ENCODE results near the gene ADAM10. TPM values are rescaled to one million over a fixed set of nuclear protein-coding genes. Genes with fewer than 3 reads are reported as not detected.

The ADAM10 gene
- polyA plus RNA-seq, 1 of the 3 experiments (the other 2 are of a cell fraction) = 83.5 TPM

DNA sequence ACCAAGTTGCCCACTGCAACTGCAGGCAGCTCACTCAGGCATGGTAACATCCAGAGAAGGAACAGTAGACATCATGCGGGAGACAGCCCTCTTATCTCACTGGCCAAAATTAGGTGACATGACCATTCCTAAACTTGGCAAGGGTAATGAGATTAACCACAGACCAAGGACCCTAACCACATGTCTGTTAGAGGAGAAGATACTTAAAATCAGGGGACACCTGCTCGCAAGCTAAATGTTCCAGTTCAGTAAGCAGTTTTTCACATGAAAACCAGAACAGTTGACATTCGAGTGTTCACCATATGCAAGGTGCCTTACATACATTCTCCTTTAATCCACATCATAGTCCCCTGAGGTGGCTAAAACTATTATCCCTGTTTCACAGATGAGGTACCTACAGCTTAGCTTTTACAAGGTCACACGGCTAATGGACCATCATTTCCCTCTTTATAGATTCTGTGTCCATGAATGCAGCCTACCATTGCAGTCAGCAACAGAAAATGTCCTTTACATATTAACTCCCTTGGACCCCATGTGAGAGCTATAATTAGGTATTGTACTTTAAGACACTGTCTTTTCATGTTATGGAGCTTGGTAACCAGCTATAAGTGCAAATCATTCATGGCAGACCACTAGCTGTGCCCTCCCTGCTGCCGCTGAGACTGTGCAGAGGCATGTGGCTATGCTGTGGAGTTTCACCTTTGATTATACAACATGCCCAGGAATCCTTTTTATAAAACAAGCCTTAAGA, 163.6 kb downstream of the ADAM10 start:
- Histone ChIP-seq H2AFZ (ENCODE audit: low read depth) (no peak overlapping the region), H3K9me3 (no peaks in the 10 kb centered on the region), H3K4me3 (ENCODE audit: low read depth in 2 of 2, low read length in 1 of 2) (no peak overlapping the region), H3F3A (replicated peaks; ENCODE audit: insufficient read depth) (peaks cover 5% of the 10 kb centered on the region), H3K4me1 (ENCODE audit: control insufficient read depth in 1 of 2, insufficient read depth in 2 of 2, low read depth in 1 of 2, low read length in 1 of 2) (no peaks in the 10 kb centered on the region), H3K79me2 (ENCODE audit: insufficient read depth) (no peaks in the 10 kb centered on the region), H3K27ac (ENCODE audit: low read depth in 2 of 2, low read length in 1 of 2) (no peak overlapping the region), H3K9me2 (no peaks in the 10 kb centered on the region), H3K36me3 (replicated peaks in 1 of 2; ENCODE audit: control insufficient read depth in 1 of 2, insufficient read depth in 2 of 2, low read length in 1 of 2) (no peaks in the 10 kb centered on the region), H4K20me1 (ENCODE audit: insufficient read depth) (no peaks in the 10 kb centered on the region), H3K27me3 (ENCODE audit: insufficient read depth) (no peaks in the 10 kb centered on the region), H3K9ac (no peak overlapping the region), H3K4me2 (no peak overlapping the region)
- DNase-seq = no peak
- POLR2A ChIA-PET = no interaction called here
- TF ChIP-seq MXI1 (IDR thresholded peaks at IDR 0.05; ENCODE audit: low read depth, low read length) (no peak), CHD2 (IDR thresholded peaks at IDR 0.05; ENCODE audit: low read length, partially characterized antibody) (no peak), TEAD4 (IDR thresholded peaks at IDR 0.05; ENCODE audit: borderline replicate concordance, insufficient read depth) (no peak), FOSL2 (IDR thresholded peaks at IDR 0.05; ENCODE audit: borderline replicate concordance, low read depth) (no peak), MEF2A (IDR thresholded peaks at IDR 0.05; ENCODE audit: borderline replicate concordance, low read depth) (no peak), NFIC (IDR thresholded peaks at IDR 0.05; ENCODE audit: borderline replicate concordance) (no peak), FOXM1 (IDR thresholded peaks at IDR 0.05; ENCODE audit: low read depth) (no peak)
- TF ChIP-seq, protein P1, sequence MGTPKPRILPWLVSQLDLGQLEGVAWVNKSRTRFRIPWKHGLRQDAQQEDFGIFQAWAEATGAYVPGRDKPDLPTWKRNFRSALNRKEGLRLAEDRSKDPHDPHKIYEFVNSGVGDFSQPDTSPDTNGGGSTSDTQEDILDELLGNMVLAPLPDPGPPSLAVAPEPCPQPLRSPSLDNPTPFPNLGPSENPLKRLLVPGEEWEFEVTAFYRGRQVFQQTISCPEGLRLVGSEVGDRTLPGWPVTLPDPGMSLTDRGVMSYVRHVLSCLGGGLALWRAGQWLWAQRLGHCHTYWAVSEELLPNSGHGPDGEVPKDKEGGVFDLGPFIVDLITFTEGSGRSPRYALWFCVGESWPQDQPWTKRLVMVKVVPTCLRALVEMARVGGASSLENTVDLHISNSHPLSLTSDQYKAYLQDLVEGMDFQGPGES (IDR thresholded peaks at IDR 0.05; ENCODE audit: low read depth, low read length) = no peak
- WGBS (ENCODE audit: low lambda C conversion rate) = 88% methylated on average over 5 of the region's 5 CpGs
- CTCF ChIA-PET = interaction anchor here (0.5 kb wide), 1 partner anchor 316 kb away, joined by 3 read pairs; no protein-coding TSS in a partner anchor

DNA sequence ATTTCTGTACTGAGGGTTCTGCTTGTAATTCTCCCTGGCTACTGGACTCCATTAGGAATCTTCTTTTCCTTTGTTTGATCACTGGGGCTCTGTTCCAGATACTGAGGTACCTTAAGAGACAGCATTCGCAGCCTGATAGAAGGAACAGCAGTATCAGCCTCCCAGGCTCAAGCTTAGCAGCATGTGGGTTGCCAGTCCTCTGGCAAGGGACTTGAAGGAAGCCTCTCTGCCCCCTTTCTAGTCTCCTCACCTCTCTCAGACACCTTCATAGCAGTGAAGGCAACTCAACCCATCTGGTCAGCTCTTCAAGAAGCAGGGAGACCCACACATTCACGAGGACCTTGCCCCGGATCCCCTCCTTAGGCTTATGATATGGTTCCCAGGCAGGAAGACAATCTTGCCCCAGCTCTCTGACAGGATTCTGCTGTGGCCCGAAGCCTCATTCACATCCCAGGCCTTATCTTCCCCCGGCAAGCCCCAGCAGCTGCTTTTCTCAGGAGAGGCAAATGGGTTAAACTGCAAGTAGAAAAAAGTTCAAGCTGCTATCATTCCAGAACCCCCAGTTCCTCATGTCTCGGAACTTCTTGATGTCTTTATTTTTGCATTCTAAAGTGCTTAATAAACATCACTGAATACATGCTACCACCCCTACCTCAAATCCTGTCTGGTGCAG, 164.6 kb downstream of the ADAM10 start:
- no peaks in the 10 kb centered on the region for H3K79me2 ChIP-seq (ENCODE audit: insufficient read depth)
- WGBS (ENCODE audit: low lambda C conversion rate) = 72% methylated on average over 5 of the region's 6 CpGs
- CTCF ChIA-PET = no interaction called here
- TF ChIP-seq SMC3 (IDR thresholded peaks at IDR 0.05; ENCODE audit: low read depth, low read length) (no peak), GATA2 (CRISPR knock-in tag; IDR thresholded peaks at IDR 0.05) (no peak), NRF1 (IDR thresholded peaks at IDR 0.05; ENCODE audit: low read depth, low read length) (no peak), GABPA (IDR thresholded peaks at IDR 0.05; ENCODE audit: low read depth) (no peak)
- TF ChIP-seq, protein P2, sequence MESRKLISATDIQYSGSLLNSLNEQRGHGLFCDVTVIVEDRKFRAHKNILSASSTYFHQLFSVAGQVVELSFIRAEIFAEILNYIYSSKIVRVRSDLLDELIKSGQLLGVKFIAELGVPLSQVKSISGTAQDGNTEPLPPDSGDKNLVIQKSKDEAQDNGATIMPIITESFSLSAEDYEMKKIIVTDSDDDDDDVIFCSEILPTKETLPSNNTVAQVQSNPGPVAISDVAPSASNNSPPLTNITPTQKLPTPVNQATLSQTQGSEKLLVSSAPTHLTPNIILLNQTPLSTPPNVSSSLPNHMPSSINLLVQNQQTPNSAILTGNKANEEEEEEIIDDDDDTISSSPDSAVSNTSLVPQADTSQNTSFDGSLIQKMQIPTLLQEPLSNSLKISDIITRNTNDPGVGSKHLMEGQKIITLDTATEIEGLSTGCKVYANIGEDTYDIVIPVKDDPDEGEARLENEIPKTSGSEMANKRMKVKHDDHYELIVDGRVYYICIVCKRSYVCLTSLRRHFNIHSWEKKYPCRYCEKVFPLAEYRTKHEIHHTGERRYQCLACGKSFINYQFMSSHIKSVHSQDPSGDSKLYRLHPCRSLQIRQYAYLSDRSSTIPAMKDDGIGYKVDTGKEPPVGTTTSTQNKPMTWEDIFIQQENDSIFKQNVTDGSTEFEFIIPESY (IDR thresholded peaks at IDR 0.05; ENCODE audit: borderline replicate concordance, low read depth) = no peak
- H3K4me2 ChIP-seq = no peak overlapping the region
- H2AFZ ChIP-seq (ENCODE audit: low read depth) = no peak overlapping the region
- H3K36me3 ChIP-seq (replicated peaks in 1 of 2; ENCODE audit: control insufficient read depth in 1 of 2, insufficient read depth in 2 of 2, low read length in 1 of 2) = no peaks in the 10 kb centered on the region
- no peak overlapping the region for H3K4me3 ChIP-seq (ENCODE audit: low read depth in 2 of 2, low read length in 1 of 2)
- H3K4me1 ChIP-seq (ENCODE audit: control insufficient read depth in 1 of 2, insufficient read depth in 2 of 2, low read depth in 1 of 2, low read length in 1 of 2) = no peaks in the 10 kb centered on the region
- no peaks in the 10 kb centered on the region for H3K9me3 ChIP-seq
- no peaks in the 10 kb centered on the region for H3K9me2 ChIP-seq
- POLR2A ChIA-PET = no interaction called here
- no peak overlapping the region for H3K9ac ChIP-seq
- H3K27ac ChIP-seq (ENCODE audit: low read depth in 2 of 2, low read length in 1 of 2) = no peak overlapping the region
- H3F3A ChIP-seq (replicated peaks; ENCODE audit: insufficient read depth) = peaks cover 5% of the 10 kb centered on the region
- H3K27me3 ChIP-seq (ENCODE audit: insufficient read depth) = no peaks in the 10 kb centered on the region
- H4K20me1 ChIP-seq (ENCODE audit: insufficient read depth) = no peaks in the 10 kb centered on the region
- DNase-seq = no peak

All from SK-N-SH (cell line).